B cell (primary cell): ENCODE data around the gene POLH. TPM values are rescaled to one million over a fixed set of nuclear protein-coding genes. Genes with fewer than 3 reads are reported as not detected.
"Not testable (repeated sequence)": the region's sequence is repeated elsewhere in the genome, so short reads cannot be mapped to it uniquely, and the experiment has no call there.

Experiments
- ATAC-seq: fragments of 200-7000 bp; cut with Tn5 transposase; one replicate; pipeline ENCODE4 v1.10.0; 2021; ENCODE audit warnings: low read depth, mild to moderate bottlenecking, moderate number of reproducible peaks, moderate library complexity
- CTCF ChIA-PET: fragments of 350-600 bp; sonication (Branson Sonifier 250); formaldehyde crosslinking; loops from one replicate; lab custom pipeline; 2021; ENCODE audit warnings: antibody characterized with exemption, inconsistent platforms; lab: Charles Lee
- POLR2A ChIA-PET: fragments of 350-600 bp; sonication (Branson Sonifier 250); formaldehyde crosslinking; loops from one replicate; lab custom pipeline; 2021; ENCODE audit warnings: antibody characterized with exemption; lab: Charles Lee
- DNase-seq: peaks from one replicate; pipeline ENCODE4 v3.0.0; 2013
- H2AFZ ChIP-seq: 2 replicates; pipeline ENCODE4 v1.6.1; 2012; ENCODE audit warnings: mild to moderate bottlenecking, low read depth, low read length; ENCODE audit not compliant: insufficient read depth, poor library complexity, severe bottlenecking
- H3K27ac ChIP-seq, 2 donors: 1 replicate in 1 of 2; 2 replicates in 1 of 2; pipeline ENCODE4 v1.5.1; 2012 to 2013; ENCODE audit warnings: low read length in 2 of 2, mild to moderate bottlenecking in 2 of 2, moderate library complexity in 1 of 2
- H3K27me3 ChIP-seq, 4 experiments: fragments of 200-600 bp in 1 of 4; sonication (generic) in 1 of 4; replicated peaks in 1 of 4; 1 replicate in 2 of 4; 2 replicates in 2 of 4; pipeline versions ENCODE4 v1.6.1 to v1.7.0; 2013 to 2016; ENCODE audit warnings: low read length in 3 of 4, mild to moderate bottlenecking in 2 of 4, mixed read lengths in 1 of 4, moderate library complexity in 1 of 4; ENCODE audit not compliant: insufficient read depth in 4 of 4, control insufficient read depth in 3 of 4; ENCODE audit errors: control extremely low read depth in 1 of 4
- H3K36me3 ChIP-seq, 2 experiments: replicated peaks in 1 of 2; 1 replicate in 1 of 2; 2 replicates in 1 of 2; pipeline versions ENCODE4 v1.6.1 to v1.7.1; 2013; ENCODE audit warnings: low read length in 1 of 2; ENCODE audit not compliant: insufficient read depth in 2 of 2, control insufficient read depth in 1 of 2; ENCODE audit errors: control extremely low read depth in 1 of 2, extremely low read depth in 1 of 2
- H3K4me1 ChIP-seq, 2 donors: fragments of 200-600 bp in 1 of 2; sonication (generic) in 1 of 2; 1 replicate in 1 of 2; 2 replicates in 1 of 2; pipeline versions ENCODE4 v1.5.1 to v1.6.1; 2013 to 2017; ENCODE audit warnings: low read length in 2 of 2; ENCODE audit not compliant: control insufficient read depth in 2 of 2, insufficient read depth in 2 of 2
- H3K4me2 ChIP-seq: replicated peaks from 2 replicates; pipeline ENCODE3; 2012; ENCODE audit warnings: mild to moderate bottlenecking, low read depth, low read length; ENCODE audit not compliant: poor library complexity, severe bottlenecking
- H3K4me3 ChIP-seq, 5 experiments: fragments of 200-600 bp in 1 of 5; sonication (generic) in 1 of 5; 1 replicate in 3 of 5; 2 replicates in 2 of 5; pipeline versions ENCODE4 v1.5.1 to v1.7.0; 2011 to 2016; ENCODE audit warnings: low read length in 4 of 5, mild to moderate bottlenecking in 4 of 5, low read depth in 2 of 5, control low read depth in 1 of 5, moderate library complexity in 1 of 5; ENCODE audit not compliant: insufficient read depth in 1 of 5; ENCODE audit errors: control extremely low read depth in 1 of 5, extremely low read depth in 1 of 5
- H3K79me2 ChIP-seq: fragments of 200-600 bp; sonication (generic); one replicate; pipeline ENCODE4 v1.6.0; 2016; ENCODE audit warnings: low read length; ENCODE audit not compliant: control insufficient read depth, insufficient read depth
- H3K9ac ChIP-seq: fragments of 200-600 bp; sonication (generic); 2 replicates; pipeline ENCODE4 v1.6.1; 2017; ENCODE audit warnings: mild to moderate bottlenecking, low read length, moderate library complexity
- H3K9me3 ChIP-seq, 3 donors: one replicate each; pipeline versions ENCODE4 v1.6.1 to v1.7.1; 2013; ENCODE audit warnings: low read length in 2 of 3; ENCODE audit not compliant: control insufficient read depth in 2 of 3, insufficient read depth in 1 of 3; ENCODE audit errors: control extremely low read depth in 1 of 3
- H4K20me1 ChIP-seq: 2 replicates; pipeline ENCODE4 v1.6.0; 2012; ENCODE audit warnings: mild to moderate bottlenecking, low read length; ENCODE audit not compliant: insufficient read depth, control insufficient read depth, poor library complexity, severe bottlenecking
- H3K27ac Mint-ChIP-seq: one replicate; pipeline ENCODE4 v1.8.0; 2021; ENCODE audit warnings: mixed read lengths
- H3K27me3 Mint-ChIP-seq: one replicate; pipeline ENCODE4 v1.8.0; 2021; ENCODE audit warnings: mixed read lengths
- H3K4me1 Mint-ChIP-seq: one replicate; pipeline ENCODE4 v1.8.0; 2021; ENCODE audit warnings: mixed read lengths
- H3K4me3 Mint-ChIP-seq: one replicate; pipeline ENCODE4 v1.8.0; 2021; ENCODE audit warnings: mixed read lengths
- H3K9me3 Mint-ChIP-seq: one replicate; pipeline ENCODE4 v1.8.0; 2022; ENCODE audit warnings: mixed read lengths; ENCODE audit not compliant: insufficient read depth
- CTCF ChIP-seq: fragments of 200-600 bp; IDR thresholded peaks from one replicate; pipeline ENCODE4 v1.8.0; 2022; ENCODE audit warnings: antibody characterized with exemption, mild to moderate bottlenecking
- EZH2 ChIP-seq: IDR thresholded peaks from 2 replicates; pipeline ENCODE4 v1.6.1; 2012; ENCODE audit warnings: borderline replicate concordance, low read depth, mild to moderate bottlenecking, moderate library complexity, low read length; ENCODE audit not compliant: insufficient read depth, poor library complexity, severe bottlenecking
- WGBS: methylation state at CpG from one replicate; pipeline ENCODE4 v1.1.5; 2013; ENCODE audit warnings: missing lambda C conversion rate; ENCODE audit not compliant: insufficient coverage; 5-methylcytosine and 5-hydroxymethylcytosine counted together
- intact Hi-C: fragments of 100-400 bp; cut with micrococcal nuclease; formaldehyde crosslinking; loops from one replicate; pipeline ENCODE4 v1.10.0; 2022
- polyA plus RNA-seq: library from polyadenylated mRNA; depleted of rRNA; stranded (reverse); fragments of >200 nt; gene quantifications from 2 replicates; pipeline ENCODE4 v1.2.3, GENCODE V29; 2012
- total RNA-seq, 2 donors: library from RNA; stranded (reverse); fragments of 120-200 nt in 1 of 2; gene quantifications; 1 replicate in 1 of 2; 2 replicates in 1 of 2; pipeline versions ENCODE4 v1.2.3 to v1.2.4, GENCODE V29; 2013 to 2022

The POLH gene
- total and polyA plus RNA-seq, 2 donors (not counting 1 experiment from before 2014, with no cell fraction given) = 14.7 to 24.8 TPM

DNA sequence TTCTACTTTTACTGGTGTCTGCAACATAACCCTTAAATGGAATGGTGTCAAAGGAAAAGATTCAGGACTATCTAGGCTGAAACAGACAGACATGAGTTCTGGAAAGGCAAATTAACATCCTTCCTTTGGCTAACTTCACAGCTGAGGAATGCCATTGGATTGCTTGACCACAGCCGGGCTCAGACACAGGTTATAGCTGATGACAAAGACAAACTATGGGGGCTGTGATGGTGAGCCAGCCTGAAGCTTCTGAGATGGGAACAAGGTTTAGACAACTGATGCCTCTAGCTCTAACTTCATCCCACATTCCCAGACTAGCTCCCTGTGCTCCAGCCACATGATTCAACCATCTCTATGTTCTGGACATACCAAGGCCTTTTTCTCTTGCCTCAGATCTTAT, 43.8 kb upstream of the POLH start:
- TF ChIP-seq CTCF (no peak), EZH2 (no peak)
- H3K4me3 ChIP-seq = no peak overlapping the region
- no peaks in the 10 kb centered on the region for H3K4me1 Mint-ChIP-seq
- no peak for ATAC-seq
- no peaks in the 10 kb centered on the region for H3K9me3 ChIP-seq
- H2AFZ ChIP-seq = no peak overlapping the region
- intact Hi-C loops = no loop called here
- no peak overlapping the region for H3K4me2 ChIP-seq
- no peaks in the 10 kb centered on the region for H4K20me1 ChIP-seq
- H3K27me3 Mint-ChIP-seq = no peaks in the 10 kb centered on the region
- CTCF ChIA-PET = no interaction called here
- H3K36me3 ChIP-seq = peaks cover 20 to 43% of the 10 kb centered on the region in 2 experiments
- H3K9ac ChIP-seq = no peak overlapping the region
- no peaks in the 10 kb centered on the region for H3K79me2 ChIP-seq
- no peak overlapping the region for H3K27ac Mint-ChIP-seq
- H3K27me3 ChIP-seq = no peaks in the 10 kb centered on the region
- no peak overlapping the region for H3K4me3 Mint-ChIP-seq
- no peaks in the 10 kb centered on the region for H3K9me3 Mint-ChIP-seq
- DNase-seq = no peak
- WGBS = no CpG with 5 or more reads among the region's 1 CpG
- no peaks in the 10 kb centered on the region for H3K4me1 ChIP-seq
- POLR2A ChIA-PET = no interaction called here
- no peak overlapping the region for H3K27ac ChIP-seq

GRCh38 chr6:43538986-43539385, 37.0 kb upstream of the POLH start:
- H3K4me1 ChIP-seq, POLR2A ChIA-PET, H3K4me3 ChIP-seq, H3K27me3 ChIP-seq, intact Hi-C loops, DNase-seq, H3K9ac ChIP-seq, H3K27me3 Mint-ChIP-seq, H3K4me3 Mint-ChIP-seq, H3K9me3 ChIP-seq, ATAC-seq, H4K20me1 ChIP-seq, H3K27ac Mint-ChIP-seq, H3K4me2 ChIP-seq, H3K27ac ChIP-seq, CTCF ChIA-PET, H3K4me1 Mint-ChIP-seq, H2AFZ ChIP-seq, H3K9me3 Mint-ChIP-seq, H3K79me2 ChIP-seq: not testable (repeated sequence)
- peaks cover 0 to 19% of the 10 kb centered on the region in 2 experiments for H3K36me3 ChIP-seq
- 98% methylated on average over 4 of the region's 17 CpGs for WGBS

- H3K27me3 ChIP-seq, H3K9ac ChIP-seq, ATAC-seq, CTCF ChIA-PET, H3K4me3 Mint-ChIP-seq, DNase-seq, H2AFZ ChIP-seq, H4K20me1 ChIP-seq, H3K79me2 ChIP-seq, H3K4me2 ChIP-seq, H3K4me1 ChIP-seq, H3K9me3 Mint-ChIP-seq, H3K4me1 Mint-ChIP-seq, H3K27ac ChIP-seq, H3K27ac Mint-ChIP-seq, H3K27me3 Mint-ChIP-seq, POLR2A ChIA-PET, intact Hi-C loops, H3K4me3 ChIP-seq, H3K9me3 ChIP-seq: not testable (repeated sequence)
- WGBS = 100% methylated on average over 11 of the region's 20 CpGs
- peaks cover 0 to 23% of the 10 kb centered on the region in 2 experiments for H3K36me3 ChIP-seq
These were observed 36.6 kb upstream of the POLH start for GRCh38 chr6:43539409-43539808.
